GM19239 (cell line): ENCODE data around the gene CLEC16A.

ENCODE experiments used
- DNase-seq: peaks from one replicate; pipeline ENCODE4 v3.0.0; 2011; ENCODE audit warnings: low spot score; ENCODE audit not compliant: insufficient read length
- FAIRE-seq: peaks from 2 replicates; lab custom pipeline; 2011; peaks lifted over from hg19 to GRCh38; lab: Jason Lieb, UNC

The CLEC16A gene

DNA sequence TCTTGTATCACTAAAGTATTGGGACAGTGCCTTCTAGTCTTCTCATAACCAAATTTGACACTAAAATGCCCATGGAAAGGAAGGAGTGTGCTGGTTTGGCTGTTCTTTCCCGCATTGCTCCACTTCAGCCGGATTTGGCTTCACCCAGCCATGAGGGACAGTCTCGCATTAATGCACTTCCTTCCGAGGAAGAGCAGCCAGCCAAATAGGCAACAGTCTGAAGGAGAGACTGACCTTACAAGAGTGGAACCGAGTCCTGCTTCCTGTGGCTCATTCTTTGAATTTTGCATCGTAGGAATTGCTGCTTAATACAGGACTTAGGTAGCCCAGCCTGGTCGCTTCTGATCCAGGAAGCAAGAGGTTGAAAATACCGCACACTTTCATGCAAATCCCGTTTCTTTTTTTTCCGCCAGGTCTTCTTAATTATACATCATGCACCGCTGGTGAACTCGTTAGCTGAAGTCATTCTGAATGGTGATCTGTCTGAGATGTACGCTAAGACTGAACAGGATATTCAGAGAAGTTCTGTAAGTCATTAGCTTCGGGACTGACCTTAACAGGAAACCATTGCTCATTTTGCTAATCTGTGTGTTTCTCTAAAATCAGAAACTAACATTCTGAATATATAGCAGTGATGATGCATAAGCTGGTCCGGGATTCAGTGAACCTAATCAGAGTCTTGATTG is 38.2 kb downstream of the CLEC16A start:
- peak; percentile 86 for FAIRE-seq
- no peak for DNase-seq

DNA sequence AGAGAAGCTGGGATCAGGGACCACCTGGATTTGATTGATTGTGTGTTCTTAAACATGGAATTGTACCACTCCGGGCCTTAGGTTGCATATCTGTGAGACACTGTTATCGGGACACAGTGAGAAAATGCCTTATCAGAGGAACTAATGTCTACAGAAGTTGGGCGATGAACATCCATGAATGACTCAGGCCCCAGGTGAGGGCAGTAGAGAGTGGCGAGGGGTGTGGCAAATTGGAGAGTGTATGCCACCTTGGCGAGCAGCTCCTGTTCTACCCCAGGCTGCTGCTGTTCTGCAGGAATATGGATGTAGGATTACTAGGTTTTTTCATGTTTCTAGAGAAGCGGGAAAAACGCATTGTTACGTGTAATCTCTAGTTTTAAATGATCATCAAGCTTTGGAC is 38.8 kb downstream of the CLEC16A start:
- DNase-seq, result no peak
- FAIRE-seq, result peak; percentile 26

DNA sequence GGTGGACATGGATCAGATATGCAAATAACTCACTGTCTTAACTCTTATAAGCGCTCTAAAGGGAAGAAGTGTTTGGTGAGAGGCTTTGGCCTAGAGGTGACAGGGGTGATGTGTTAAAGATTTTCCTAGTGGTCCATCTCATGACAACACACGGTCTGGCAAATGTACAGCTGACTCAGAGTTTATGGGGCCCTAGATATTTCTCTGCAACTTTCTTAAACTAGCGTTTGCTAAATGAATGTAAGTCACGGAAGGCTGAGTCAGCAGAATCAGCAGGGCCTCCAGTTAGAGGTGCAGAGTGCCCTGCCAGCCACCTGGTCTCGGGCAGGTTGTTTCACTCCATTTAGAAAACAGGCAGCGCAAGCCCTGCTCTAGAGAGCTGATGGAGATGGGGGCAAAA is 40.1 kb downstream of the CLEC16A start:
- FAIRE-seq, result no peak
- DNase-seq, result no peak

DNA sequence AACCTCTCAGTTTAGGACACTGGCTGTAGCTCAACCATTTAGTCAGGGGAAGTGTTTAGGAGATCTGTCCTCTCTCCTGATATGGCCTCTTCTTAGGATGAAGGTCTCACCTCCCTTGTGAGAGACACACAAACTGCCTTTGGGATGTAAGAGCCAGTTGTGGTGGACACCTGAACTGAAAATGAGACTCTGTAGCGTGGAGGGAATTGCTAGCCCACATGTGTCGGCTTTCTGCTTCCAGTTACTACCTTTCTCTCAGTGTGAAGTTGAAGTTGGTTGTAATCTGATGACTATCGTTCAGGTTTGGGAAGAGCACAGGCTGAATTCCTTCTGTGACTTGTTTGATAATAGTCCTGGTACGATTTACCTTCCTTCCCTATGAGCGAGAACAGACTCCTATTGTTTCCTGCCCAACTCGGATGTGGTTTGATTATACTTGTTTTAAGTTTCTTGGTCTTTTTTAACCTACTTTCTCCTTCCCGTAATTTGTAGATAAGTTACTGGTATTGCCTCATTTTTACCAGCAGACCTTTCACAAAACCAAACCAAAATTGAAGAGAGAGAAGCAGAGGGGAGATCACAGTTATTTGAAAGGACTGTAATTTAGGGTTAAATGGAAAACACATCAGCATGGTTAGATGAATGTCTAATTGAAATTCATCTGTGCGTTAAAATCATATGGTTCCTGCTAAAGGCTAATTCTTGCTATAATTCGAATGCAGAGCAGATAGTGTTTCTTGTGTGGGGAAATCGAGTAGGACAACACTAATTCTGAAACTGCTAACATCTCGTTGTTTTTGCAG is 43.2 kb downstream of the CLEC16A start:
- FAIRE-seq, result peak; percentile 56
- no peak for DNase-seq

DNA sequence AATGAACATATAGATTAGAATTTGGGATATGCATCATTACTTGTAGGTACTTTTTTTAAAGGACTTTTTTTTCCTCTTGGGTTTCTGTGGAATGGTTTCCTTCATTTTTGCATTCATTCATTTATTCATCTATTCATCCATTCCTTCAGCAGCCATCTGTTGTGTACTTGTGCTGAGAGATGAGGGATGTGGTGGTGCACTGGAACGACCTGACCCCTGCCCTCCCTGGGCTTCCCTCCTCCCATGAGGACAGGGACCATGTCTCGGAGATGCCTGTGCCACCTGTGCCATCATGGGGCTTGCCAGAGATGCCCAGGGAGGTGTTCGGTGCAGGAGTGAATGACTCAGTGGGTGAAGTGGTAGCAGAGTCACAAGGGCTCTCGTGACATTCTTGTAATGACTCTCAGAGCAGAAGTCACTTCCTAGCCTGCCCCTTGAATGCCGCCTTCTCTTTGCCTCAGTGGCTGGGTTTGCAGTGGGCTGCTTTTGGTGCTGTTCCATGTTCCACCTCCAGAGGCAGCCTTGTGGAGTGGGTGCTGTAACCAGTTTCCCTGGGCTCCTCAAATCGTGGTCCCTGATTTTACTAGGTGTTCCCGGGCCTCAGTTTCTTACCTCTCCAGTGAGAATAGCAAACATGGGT is 43.9 kb downstream of the CLEC16A start:
- peak; percentile 47 for FAIRE-seq
- no peak for DNase-seq

DNA sequence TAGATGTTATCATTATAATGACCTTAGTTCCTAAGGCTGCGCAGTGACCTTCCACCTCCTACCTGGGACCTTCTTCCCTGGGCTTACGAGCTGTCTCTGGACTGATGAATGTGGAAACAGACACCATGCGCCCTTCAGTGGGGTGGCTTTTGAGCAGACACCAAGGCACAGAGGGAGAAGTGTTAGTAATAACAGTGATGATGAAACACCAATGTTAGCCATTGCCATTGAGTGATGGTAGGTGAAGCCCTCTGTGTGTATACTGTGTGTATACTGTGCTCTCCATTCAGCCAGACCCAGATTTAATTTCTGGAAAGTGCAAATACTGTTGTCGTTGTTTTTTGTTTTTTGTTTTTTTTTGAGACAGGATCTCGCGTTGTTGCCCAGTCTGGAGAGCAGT is 44.5 kb downstream of the CLEC16A start:
- no peak for FAIRE-seq
- DNase-seq, result no peak

DNA sequence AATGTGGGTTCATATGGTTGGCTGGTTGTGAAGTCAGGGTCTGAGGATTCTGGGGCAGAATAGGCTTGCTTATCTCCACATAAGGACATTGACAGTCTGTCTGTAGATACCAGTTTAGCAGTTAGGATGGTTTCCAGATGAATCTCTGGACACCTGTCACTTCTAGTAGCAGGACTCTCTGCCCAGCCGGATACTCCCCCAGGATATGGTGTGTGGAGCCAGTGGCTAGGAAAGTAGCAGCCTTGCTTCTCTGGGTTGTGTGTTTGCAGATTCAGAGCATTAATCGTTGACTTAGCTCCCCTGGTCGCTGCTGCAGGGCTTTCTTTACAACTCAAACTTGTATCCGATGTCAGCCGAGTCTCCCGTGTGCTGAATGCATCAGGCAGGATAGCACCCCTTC is 45.2 kb downstream of the CLEC16A start:
- FAIRE-seq (no peak), DNase-seq (no peak)

DNA sequence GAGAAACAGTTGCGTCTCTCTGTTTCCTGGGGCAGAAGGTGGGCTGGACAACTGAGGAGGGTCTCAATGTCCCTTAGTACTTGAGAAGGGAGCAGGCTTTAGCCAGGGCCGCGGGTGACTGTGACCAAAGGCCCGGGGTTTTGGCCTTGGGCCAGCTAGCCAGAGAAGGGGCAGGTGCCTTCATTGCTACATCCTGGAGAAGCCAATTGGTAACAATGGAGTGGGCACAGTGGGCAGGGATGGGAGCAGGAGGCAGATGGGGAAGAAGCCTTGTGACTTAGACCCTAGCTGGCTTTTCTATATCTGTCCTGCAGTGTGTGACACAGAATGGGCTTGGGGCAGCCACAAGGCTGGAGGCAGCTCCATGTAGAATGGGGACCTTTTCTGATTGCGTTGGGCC is 46.0 kb downstream of the CLEC16A start:
- DNase-seq (no peak), FAIRE-seq (no peak)

DNA sequence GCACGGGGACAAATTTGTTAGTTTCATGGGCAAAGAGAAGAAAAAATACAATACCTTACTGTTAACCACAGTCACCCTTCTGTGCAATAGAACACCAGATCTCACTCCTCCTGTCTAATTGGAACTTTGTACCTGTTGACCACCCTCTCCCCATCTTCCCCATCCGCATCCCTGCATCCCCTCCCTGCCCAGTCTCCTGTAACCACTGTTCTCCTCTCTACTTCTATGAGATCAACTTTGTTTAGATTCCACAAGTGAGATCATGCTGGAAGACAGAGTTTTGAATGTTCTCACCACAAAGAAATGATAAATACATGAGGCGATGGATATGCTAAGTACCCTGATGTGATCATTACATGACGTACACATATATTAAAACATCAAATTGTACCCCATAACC is 47.7 kb downstream of the CLEC16A start:
- DNase-seq (no peak), FAIRE-seq (no peak)

DNA sequence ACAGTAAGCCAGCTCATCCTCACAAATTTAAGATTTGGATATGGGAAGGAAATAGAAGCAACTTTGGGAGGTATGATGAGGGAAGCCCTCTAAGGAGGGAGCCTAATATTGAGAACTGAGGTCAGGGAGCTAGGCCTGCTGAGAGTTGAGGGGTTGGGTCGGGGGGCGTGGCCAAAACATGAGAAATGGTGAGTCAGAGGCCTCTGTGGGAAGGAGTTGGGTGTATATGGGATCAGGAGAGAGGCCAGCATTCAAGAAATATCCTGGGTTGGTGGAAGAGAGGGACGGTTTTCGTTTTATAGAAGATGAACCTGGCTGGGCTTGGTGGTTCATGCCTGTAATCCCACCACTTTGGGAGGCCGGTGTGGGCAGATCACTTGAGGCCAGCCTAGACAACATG is 48.4 kb downstream of the CLEC16A start:
- DNase-seq (no peak), FAIRE-seq (no peak)

DNA sequence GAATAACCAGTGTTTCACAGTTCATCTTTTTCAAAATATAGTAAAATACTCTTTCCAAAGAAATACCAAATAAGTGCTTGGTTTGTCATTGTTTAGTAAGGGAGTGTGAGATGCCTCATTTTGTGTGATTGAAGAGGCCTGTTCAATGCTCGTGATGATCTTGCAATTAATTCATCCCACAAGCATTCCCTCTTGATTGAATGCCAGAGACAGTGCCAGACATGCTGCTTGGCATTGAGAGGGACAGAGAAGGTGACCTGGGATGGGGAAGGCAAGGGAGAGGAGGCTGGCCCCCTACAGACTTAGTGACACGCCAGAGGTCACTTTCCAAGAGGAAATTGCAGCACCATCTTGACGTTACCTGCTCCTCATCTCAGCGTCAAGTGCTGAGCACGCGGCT is 49.3 kb downstream of the CLEC16A start:
- DNase-seq, result no peak
- FAIRE-seq, result no peak

DNA sequence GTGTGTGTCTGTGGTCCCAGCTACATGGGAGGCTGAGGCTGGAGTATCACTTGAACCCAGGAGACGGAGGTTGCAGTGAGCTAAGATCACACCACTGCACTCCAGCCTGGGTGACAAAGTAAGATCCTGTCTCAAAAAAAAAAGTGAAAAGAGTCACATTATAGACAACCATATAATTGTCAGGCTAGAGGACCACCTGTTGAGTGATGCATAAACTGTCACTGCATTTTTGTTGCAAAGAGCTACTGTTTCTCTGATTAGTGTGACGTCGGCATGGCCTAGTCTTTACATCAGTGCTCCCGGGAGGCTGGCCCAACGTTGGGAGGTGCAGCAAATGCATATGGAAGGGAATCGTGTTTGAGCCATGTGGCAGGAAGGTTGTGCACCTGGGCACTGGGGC is 50.2 kb downstream of the CLEC16A start:
- DNase-seq, result no peak
- FAIRE-seq, result no peak

DNA sequence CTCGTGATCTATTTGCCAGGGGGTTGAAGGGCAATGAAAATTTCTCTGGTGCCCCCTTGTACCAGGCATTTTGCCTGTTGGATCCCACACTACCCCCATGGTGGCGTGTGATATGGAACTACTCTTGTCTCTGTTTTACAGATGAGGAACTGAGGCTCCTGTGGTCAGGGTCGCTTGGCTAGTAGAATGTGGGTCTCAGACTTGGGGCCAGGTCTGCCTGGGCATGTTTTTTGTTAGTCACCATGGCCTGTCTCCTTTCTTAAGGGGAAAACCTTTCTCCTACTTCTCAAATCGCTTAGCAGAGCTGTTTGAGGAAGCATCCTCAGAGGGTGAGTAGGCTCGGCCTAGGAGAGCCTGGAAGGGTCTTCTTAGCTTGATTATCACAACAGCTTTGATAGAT is 51.2 kb downstream of the CLEC16A start:
- DNase-seq, result no peak
- no peak for FAIRE-seq

DNA sequence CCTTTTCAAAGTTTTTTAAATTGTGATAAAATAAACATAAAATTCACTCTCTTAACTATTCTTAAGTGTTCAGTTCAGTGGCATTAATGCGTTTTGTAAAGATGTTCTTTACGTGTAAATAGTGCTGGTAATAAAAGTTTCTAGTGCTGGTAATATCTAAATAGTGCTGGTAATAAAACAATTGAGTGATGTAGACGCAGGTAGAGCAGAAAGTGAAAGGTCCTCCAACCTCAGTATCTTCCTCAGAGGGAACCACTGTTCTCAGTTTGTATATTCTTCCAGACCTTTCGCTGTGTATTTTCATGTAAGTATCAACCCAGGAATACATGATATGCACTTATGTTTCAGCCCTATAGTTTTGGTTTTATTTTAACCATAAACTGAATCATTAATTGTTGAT is 53.1 kb downstream of the CLEC16A start:
- DNase-seq (no peak), FAIRE-seq (no peak)

DNA sequence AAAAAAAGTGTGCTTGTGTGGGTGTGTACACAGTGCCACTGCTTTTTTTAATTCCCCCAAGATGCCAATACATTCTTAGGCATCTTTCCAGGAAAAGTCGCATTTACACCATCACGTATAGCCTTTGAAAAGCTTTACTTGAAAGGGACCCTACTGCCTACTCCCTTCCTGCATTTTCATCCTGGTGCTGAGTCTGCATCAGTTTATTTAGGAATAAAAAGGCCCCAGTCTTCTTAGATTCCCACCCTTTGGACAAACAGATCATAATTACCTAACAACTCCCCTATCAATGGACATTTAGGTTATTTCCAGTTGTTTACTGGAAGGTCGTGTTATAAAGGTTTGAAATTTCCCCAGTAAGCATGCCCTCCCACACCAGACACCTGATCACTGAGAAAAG is 54.9 kb downstream of the CLEC16A start:
- no peak for DNase-seq
- no peak for FAIRE-seq

DNA sequence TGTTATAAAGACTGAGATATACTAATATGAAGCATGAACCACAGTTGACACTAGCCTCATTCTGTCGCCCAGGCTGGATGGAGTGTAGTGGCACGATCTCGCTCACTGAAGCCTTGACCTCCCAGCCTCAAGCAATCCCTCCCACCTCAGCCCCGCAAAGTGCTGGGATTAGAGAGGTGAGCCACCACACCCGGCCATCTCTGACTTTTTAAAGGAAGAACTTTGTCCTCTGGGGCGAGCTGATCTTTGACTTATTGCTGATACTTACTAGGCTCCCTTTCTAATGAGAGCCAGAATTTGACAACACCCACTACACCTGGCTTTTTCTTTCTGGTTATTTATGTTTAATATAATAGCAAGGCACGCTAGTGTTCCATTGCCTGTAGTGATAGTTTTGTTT is 57.2 kb downstream of the CLEC16A start:
- no peak for DNase-seq
- FAIRE-seq, result no peak

DNA sequence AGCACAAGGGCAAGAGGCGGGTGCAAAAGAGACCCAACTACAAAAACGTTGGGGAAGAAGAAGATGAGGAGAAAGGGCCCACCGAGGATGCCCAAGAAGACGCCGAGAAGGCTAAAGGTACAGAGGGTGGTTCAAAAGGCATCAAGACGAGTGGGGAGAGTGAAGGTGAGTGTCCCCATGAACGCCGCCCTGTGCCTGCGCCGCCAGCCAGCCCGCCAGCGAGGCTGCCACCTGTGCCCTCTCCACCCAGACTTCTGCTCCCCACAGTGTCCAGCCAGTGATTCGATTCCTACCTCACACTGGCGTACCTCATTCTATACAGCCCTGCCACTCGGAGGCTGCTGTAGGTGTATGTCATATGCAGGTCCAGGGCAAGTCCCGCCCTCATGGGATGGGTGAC is 58.8 kb downstream of the CLEC16A start:
- no peak for FAIRE-seq
- no peak for DNase-seq

DNA sequence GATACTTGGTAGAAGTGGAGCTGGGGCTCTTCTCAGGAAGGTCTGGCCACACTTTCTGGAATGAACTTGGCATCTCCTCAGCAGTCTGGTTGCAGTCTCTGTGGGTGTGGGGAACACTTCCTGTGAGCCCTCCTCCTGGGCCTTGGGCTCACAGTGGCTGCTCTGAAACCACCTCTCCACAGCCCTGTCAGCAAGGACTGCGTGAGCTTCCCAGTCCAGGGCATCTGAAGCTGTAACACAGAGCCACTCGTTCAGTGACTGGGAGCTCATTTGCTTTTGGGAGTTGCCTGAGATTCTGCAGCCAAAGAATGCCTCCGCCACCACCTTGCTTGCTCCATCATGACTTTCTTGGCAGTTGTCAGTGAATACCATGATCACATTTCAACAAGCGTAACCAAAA is 60.0 kb downstream of the CLEC16A start:
- FAIRE-seq, result no peak
- DNase-seq, result no peak

DNA sequence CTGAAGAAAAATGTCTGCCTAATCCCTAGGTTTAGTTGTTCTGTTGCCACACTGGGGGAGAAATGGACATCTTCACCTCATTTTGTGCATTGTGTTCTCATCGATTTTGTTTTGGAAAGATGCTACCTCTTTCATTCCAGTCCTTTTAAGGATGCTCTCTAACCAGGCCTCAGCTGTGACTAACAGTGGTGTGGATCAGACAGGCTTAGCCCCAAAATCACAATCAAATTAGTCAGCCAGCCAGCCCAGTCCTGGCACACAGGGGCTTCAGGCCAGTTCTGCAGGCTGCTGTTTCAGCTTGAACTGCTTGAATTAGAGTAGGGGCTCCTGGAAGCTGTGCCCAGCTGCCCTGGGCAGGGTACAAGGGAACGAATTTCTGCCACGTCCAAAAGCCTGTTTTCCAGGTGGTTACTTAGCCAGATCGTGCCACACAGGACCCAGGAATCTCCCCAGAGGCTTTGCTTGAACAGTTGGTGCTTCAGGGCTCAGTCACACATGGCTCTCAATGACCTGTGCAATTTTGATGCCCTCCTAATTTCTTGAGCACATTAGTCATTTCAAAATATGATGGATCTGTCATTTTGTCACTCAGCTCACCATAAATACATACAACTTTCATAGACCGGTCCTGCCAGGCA is 60.7 kb downstream of the CLEC16A start:
- DNase-seq, result no peak
- FAIRE-seq, result no peak

DNA sequence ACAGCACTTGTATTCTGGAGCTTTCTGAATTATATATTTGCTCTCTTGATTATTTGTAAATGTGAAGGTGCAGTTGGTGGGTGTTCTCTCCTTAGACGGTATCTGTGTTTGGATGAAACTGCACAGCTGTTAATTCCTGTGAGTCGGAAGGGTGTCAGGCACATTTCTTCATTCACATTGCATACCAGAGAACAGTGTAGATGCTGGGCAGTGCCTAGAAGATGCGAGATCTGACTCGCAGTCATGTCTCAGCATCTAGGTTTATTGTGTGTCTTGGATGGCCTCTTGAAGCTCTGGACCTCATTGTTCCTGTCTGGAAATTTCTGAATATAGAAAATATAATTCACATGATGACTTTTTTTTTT is 61.2 kb downstream of the CLEC16A start:
- DNase-seq, result no peak
- FAIRE-seq, result no peak

DNA sequence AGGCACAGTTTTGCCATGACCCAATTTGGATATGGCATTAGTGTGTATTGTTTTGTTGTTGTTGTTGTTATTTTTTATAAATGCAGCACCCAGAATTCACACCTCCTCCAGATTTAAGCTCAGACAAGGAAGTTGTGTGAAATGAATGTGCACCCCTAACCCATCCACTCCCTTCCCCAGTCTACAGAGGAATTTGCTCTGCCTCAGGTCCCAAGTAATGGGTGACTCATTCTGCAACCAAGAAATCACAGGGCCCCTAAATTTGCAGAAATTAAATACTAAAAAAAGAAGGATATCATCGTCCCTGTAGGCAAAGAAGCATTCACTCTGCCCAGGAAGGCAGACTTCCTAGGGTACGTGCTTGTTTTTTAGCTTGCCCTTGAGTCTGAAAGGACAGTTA is 62.3 kb downstream of the CLEC16A start:
- DNase-seq (no peak), FAIRE-seq (no peak)
